GM12872 (cell line): ENCODE measurements around the gene KRT84.

ENCODE experiments used
- TF ChIP-seq, protein P1 (sequence below): IDR thresholded peaks from 3 replicates; pipeline ENCODE4 v1.5.1; 2011; ENCODE audit warnings: low read depth, mild to moderate bottlenecking, low read length, moderate library complexity; ENCODE audit not compliant: insufficient read depth

KRT84 gene

DNA sequence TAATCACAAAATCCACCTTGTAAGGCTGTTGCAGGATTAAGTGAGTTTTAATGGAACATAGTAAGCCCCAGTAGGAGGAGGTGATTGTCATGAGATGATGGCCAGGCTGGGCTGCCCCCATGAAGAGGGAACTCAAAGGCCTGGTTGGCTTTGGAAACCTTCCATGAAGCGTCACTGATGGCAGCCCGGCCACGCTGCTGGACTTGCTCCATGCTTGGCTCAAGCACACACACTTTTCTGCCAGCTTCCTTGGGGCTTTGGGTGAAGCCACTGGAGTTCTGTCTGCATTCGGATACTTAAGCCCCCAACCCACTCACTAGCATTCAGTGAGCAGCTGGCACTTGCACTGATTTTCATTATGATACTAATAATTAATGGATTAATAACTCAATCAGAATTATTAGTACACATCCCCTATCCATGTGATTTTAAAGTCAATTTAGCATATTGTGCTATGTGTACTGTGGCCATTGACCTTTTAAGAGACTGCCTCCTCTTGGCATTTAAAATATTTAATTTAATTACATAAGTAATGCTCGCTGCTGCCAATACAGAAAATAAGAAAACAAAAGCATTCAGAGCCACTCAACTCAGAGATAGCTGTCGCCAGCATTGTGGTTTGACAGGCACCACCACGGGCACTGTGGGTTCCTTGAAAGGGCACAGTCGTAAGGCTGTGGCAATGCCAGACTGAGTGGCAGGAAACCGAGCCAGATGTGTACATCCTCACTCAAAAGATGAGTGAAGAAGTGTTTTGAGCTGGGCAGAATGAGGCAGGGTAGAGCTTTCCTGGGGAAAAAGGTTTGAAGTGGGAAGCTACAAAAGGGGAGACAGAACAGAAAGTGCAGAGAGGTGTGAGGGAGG lies 34.0 kb downstream of the KRT84 start:
- TF ChIP-seq, protein P1, sequence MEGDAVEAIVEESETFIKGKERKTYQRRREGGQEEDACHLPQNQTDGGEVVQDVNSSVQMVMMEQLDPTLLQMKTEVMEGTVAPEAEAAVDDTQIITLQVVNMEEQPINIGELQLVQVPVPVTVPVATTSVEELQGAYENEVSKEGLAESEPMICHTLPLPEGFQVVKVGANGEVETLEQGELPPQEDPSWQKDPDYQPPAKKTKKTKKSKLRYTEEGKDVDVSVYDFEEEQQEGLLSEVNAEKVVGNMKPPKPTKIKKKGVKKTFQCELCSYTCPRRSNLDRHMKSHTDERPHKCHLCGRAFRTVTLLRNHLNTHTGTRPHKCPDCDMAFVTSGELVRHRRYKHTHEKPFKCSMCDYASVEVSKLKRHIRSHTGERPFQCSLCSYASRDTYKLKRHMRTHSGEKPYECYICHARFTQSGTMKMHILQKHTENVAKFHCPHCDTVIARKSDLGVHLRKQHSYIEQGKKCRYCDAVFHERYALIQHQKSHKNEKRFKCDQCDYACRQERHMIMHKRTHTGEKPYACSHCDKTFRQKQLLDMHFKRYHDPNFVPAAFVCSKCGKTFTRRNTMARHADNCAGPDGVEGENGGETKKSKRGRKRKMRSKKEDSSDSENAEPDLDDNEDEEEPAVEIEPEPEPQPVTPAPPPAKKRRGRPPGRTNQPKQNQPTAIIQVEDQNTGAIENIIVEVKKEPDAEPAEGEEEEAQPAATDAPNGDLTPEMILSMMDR = no peak

DNA sequence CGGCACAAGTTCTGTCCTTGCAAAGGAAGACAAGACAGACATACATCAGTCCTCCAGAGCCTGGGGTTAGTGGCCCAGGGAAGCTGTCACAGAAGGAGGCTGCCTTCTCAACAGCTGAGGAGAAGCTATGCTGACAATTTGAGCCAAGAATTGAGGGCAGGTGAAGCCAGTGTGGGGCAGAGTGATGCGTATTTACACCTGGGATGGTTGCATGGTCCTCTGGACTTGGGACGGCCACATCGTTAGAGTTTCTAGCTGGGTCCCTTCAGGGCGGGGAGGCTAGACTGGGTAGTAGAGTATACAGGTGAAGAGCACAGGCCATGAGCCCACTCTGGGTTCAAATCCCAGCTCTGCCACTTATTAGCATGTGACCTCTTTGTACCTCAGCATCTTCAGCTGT lies 34.7 kb downstream of the KRT84 start:
- TF ChIP-seq, protein P1 = no peak

DNA sequence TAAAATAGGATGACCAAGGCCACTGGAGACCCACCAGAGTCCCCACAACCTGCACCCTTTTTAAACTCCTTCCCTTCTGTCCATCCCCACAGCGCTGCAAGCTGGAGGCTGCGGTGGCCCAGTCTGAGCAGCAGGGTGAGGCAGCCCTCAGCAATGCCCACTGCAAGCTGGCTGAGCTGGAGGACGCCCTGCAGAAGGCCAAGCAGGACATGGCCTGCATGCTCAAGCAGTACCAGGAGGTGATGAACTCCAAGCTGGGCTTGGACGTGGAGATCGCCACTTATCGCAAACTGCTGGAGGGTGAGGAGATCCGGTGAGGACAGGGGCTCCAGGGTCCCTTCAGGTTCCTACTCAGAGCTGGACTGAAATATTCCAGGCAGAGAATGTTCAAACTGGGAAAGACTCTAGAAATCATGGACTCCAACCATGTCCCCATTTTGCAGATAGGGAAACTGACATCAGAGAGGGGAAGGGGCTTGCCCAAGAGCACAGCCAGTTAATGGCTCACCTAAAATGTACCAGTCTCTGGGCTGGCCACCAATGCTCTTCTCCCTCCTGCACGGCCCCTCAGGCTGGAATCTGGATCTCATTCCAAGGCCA lies 35.3 kb downstream of the KRT84 start:
- TF ChIP-seq, protein P1 = no peak

DNA sequence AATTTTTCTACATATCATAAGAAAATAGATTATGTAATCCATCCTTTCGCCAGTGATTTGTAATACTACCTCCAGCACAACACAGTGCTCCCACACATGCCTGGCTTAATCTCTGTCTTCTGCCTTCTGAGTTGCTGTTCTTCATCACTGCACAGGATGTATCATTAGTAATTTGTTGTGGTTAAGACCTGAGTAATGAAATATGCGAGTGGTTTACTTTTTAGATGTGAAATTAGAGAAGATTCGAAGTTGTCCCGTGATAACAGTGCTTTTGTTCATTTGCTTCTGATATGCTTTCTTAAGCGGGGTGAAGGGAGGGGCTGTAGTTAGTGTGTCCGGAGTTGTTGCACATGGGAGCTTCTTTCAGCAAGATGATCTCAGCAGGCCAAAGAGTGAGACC lies 36.3 kb downstream of the KRT84 start:
- TF ChIP-seq, protein P1 = no peak

DNA sequence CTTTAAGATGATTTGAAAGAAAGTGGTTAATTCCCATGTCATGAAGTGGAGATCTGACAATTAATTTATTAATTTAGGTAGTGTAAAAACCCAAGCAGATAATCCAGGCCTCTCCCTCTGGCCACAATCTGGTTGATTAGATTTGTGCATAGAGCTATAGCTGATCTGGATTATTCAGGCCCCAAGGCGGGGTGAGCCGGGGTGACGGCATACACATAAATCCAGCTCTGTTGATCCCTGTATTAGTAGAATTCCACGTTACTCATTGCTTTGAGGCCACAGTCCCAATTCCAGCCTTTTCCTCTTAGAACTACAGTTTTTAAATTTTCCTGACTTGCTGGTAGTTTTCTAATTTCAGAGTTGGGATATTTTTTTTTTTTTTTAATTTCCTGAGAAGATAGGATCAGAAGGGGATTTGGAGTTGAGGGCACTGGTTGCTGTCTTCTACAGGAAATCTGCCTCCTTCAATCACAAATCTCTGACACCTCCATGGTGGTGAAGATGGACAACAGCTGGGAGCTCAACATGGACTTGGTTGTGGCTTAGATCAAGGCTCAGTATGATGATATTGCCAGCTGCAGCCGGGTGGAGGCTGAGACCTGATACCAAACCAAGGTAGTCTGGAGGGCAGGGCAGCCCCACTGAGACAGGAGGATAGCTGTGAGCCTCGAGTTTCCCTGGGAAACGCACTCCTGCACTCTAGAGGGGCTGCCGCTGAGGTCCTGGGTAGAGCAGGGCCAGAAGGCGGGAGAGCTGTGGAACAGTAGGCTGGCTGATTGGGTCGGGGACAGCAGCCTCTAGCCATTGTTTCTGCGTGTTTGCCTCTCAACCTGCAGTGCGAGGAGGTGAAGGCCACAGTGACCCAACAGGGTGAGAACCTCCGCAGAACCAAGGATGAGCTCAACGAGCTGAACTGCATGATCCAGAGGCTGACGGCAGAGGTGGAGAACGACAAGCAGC lies 37.6 kb downstream of the KRT84 start:
- TF ChIP-seq, protein P1 = no peak

DNA sequence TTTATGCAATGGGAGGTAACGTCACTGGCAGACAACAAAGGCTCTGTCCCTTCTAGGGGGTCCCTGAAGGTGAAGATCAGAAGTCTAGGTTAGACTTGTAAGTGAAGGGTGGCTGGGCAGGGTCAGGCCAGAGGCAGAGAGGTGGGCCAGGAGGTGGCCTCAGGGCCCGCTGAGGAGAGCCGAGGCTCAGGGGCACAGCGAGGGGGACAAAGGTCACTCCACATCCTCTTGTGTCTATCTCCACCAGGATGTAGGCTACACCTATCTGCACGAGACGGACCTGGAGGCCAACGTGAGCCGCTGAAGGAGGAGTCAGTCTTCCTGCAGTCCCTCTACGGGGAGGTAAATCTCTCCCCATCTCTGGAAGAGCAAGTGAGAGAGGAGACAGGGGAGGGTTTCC lies 38.4 kb downstream of the KRT84 start:
- TF ChIP-seq, protein P1 = no peak

DNA sequence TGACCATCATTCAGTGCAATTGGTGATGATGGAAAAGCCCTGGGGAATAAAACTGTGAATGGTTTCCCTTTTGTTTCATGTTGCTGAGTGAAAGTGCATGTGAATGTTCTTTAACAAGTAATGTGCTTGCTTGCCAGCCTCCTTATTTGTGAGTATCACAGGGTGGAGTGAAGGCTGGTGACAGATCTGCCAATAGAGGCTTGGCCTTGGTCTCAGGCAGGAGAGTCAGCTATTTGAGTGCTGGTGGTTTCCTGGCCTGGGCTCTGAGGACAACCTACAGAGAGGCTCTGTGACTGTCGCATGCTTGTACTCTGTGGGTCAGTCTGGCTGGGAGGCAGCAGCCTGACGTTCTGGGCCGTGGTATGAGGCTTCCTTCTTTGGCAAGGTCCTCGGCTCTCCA lies 38.9 kb downstream of the KRT84 start:
- TF ChIP-seq, protein P1 = no peak
